Measurements from ENCODE around the gene FAM170B. TPM values are rescaled to one million over a fixed set of nuclear protein-coding genes. Genes with fewer than 3 reads are reported as not detected.

FAM170B gene
- total and polyA plus RNA-seq, 2 of the 4 experiments (the other 2 are of a cell fraction) = not detected

GRCh38 chr10:49112851-49113250 lies 21.0 kb downstream of the FAM170B start:
- DNase-seq (no peak), ATAC-seq (ENCODE audit: low read depth) (no peak)
- Histone ChIP-seq H3K36me3 (ENCODE audit: control insufficient read depth, insufficient read depth, low read length) (peaks cover 1% of the 10 kb centered on the region; the same call in 1 of the 2 replicates), H2BK120ac (ENCODE audit: low read depth, low read length) (no peak overlapping the region), H3K79me1 (ENCODE audit: low read depth in 1 of 2, low read length in 2 of 2) (peaks cover 0 to 52% of the 10 kb centered on the region in 2 experiments; a peak in 3 of 4 replicates), H3K9me1 (ENCODE audit: insufficient read depth, low read length) (peaks cover 4% of the 10 kb centered on the region; the same call in 1 of the 2 replicates), H2BK20ac (ENCODE audit: low read depth, low read length) (no peak overlapping the region), H4K5ac (ENCODE audit: low read depth, low read length) (no peak overlapping the region), H3K4me1 (ENCODE audit: control insufficient read depth, insufficient read depth, low read length) (peaks cover 22% of the 10 kb centered on the region; the same call in 1 of the 2 replicates), H4K8ac (ENCODE audit: low read depth in 2 of 2, low read length in 2 of 2) (no peak overlapping the region), H3K18ac (ENCODE audit: low read depth, low read length) (no peak overlapping the region), H2BK5ac (ENCODE audit: low read depth, low read length, poor library complexity, severe bottlenecking) (no peak overlapping the region), H3K27ac (ENCODE audit: insufficient read depth, low read length) (no peak overlapping the region), H3K4me2 (ENCODE audit: low read depth, low read length) (no peak overlapping the region), H2AK5ac (ENCODE audit: low read depth, low read length) (0 out of 2 replicates have a peak overlapping the region, but pooled peaks have one; percentile 39), H3K14ac (replicated peaks; ENCODE audit: low read depth, low read length) (no peak overlapping the region), H4K20me1 (ENCODE audit: insufficient read depth, low read length) (peaks cover 6% of the 10 kb centered on the region; the same call in 1 of the 2 replicates), H3K9me3 (ENCODE audit: control insufficient read depth, insufficient read depth, low read length) (no peaks in the 10 kb centered on the region), H3K27me3 (ENCODE audit: control insufficient read depth, insufficient read depth, low read length) (no peaks in the 10 kb centered on the region; the same call in 1 of the 2 replicates), H2AFZ (replicated peaks; ENCODE audit: low read length, poor library complexity) (no peak overlapping the region), H3K9ac (ENCODE audit: low read depth, low read length) (no peak overlapping the region), H2BK15ac (ENCODE audit: low read depth, low read length) (no peak overlapping the region), H3K4ac (ENCODE audit: low read depth, low read length) (no peak overlapping the region), H2AK9ac (replicated peaks; ENCODE audit: low read depth, low read length, poor library complexity) (no peak overlapping the region), H3K56ac (ENCODE audit: extremely low read depth, insufficient read depth, low read length) (no peak overlapping the region), H3K23ac (ENCODE audit: low read depth, low read length) (no peak overlapping the region), H3K4me3 (ENCODE audit: insufficient read depth, low read depth, low read length) (no peak overlapping the region), H4K91ac (ENCODE audit: insufficient read depth, low read depth, low read length) (no peak overlapping the region)
- intact Hi-C loops (cut with micrococcal nuclease) (loop anchor here (10.0 kb wide), 1 partner anchor 182 kb away; the partner anchor contains the start of gene C10orf71), dilution Hi-C loops (cut with HindIII; ENCODE audit: low sequenced_read_pairs, unreplicated experiment) (no loop called here), in situ Hi-C loops (cut with MboI; ENCODE audit: low sequenced_read_pairs) (no loop called here)
- no peak for TF ChIP-seq MXI1 (IDR thresholded peaks at IDR 0.05; ENCODE audit: borderline replicate concordance, low read depth, low read length)
- CTCF ChIA-PET = interaction anchor here (0.6 to 2.1 kb wide), 2 partner anchors 49 to 100 kb away, joined by 4 to 5 read pairs; no protein-coding TSS in a partner anchor
- POLR2A ChIA-PET (ENCODE audit: unreplicated experiment) = interaction anchor here (0.6 kb wide), 1 partner anchor 75 kb away, joined by 5 read pairs; no protein-coding TSS in a partner anchor
- WGBS, 2 experiments (ENCODE audit: extremely low coverage in 2 of 2, insufficient read length in 1 of 2) = no CpG with 5 or more reads among the region's 3 CpGs
- BruUV-seq (replicated peaks) = TSS peak; percentile 46

Data from IMR-90 (cell line).